Measurements from ENCODE around the gene TAPT1. TPM values are rescaled to one million over a fixed set of nuclear protein-coding genes. Genes with fewer than 3 reads are reported as not detected.

The TAPT1 gene
- total and polyA plus RNA-seq, 2 of the 13 experiments (the other 11 are each of a cell fraction or from before 2014, with no cell fraction given) = 24.5 to 25.3 TPM

DNA sequence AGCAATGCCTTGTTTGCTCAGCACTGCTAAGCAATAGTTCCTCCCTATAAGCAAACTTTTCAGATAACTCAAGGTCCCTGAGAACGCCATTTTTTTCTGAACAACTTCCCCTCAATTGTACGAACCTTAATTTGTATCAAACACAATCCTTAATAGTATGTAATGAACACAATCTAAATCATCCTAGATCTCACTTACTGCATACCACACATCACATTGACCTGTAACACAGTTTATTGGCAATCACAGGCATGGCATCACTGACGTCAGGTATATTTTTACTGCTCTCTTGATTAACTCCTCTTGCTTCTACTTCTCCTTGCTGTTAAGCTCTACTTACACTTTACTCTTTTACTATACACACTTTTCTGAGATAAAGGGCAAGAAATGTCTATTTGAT lies 67.0 kb downstream of the TAPT1 start:
- Histone ChIP-seq H3K4me3 (replicated peaks in 1 of 3; ENCODE audit: insufficient read depth in 1 of 3, low read depth in 2 of 3, low read length in 3 of 3) (no peak overlapping the region), H3K9me3 (ENCODE audit: low read length) (no peaks in the 10 kb centered on the region), H3K79me2 (ENCODE audit: insufficient read depth, low read length) (no peaks in the 10 kb centered on the region), H3K4me1 (ENCODE audit: insufficient read depth, low read length) (peaks cover 19% of the 10 kb centered on the region), H4K20me1 (ENCODE audit: insufficient read depth, low read length) (no peaks in the 10 kb centered on the region), H3K36me3 (replicated peaks in 1 of 2; ENCODE audit: control insufficient read depth in 1 of 2, insufficient read depth in 2 of 2, low read length in 2 of 2) (peaks cover 3 to 14% of the 10 kb centered on the region in 2 experiments; a peak in 1 of 5 replicates), H3K9ac (ENCODE audit: insufficient read depth, low read depth, low read length) (no peak overlapping the region), H3K4me2 (ENCODE audit: low read depth, low read length) (no peak overlapping the region), H2AFZ (ENCODE audit: low read length) (no peak overlapping the region), H3K27ac (ENCODE audit: extremely low read length, insufficient read depth, low read length) (no peak overlapping the region), H3K27me3 (ENCODE audit: control insufficient read depth in 1 of 2, insufficient read depth in 2 of 2, low read length in 2 of 2) (no peaks in the 10 kb centered on the region)
- intact Hi-C loops (cut with micrococcal nuclease; ENCODE audit: unreplicated experiment) (no loop called here), in situ Hi-C loops (cut with HindIII; ENCODE audit: extremely low pct_ligation_motif_present, low pct_unique_long_range_greater_than_20kb) (loop anchor here (5.0 kb wide), 1 partner anchor 67 kb away; no protein-coding TSS in a partner anchor)
- DNase-seq (ENCODE audit: low spot score) (no peak), ATAC-seq (no peak), FAIRE-seq (no peak)
- no peak for TF ChIP-seq STAG1 (CRISPR knock-in tag; IDR thresholded peaks at IDR 0.05)
- 92% methylated on average over 3 of the region's 3 CpGs for WGBS (ENCODE audit: low lambda C conversion rate)
- CTCF ChIA-PET (ENCODE audit: low intra/inter-chr PET ratio, low total read pairs) = no interaction called here
- no TSS peak for BruUV-seq (replicated peaks)
- POLR2A ChIA-PET = no interaction called here

DNA sequence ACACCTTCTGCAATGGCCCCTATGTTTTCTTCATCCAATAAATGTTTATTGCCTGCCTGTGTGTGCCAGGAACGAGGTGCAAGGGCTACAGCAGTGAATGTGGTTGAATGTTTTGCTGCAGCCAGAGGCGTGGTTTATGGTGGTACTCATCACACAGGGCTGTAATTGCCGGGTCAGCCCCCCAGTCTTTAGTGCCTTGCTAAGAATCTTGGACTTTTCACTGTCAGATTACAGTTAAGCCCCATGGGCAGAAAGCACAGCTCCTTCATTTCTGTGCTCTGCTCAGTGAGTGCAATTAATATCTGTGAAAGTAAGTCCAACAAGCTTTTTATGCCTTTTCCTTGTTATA lies 67.8 kb downstream of the TAPT1 start:
- 81% methylated on average over 3 of the region's 3 CpGs for WGBS (ENCODE audit: low lambda C conversion rate)

More for the DNA sequence above, 67.8 kb downstream of the TAPT1 start:
- H3K79me2 ChIP-seq (ENCODE audit: insufficient read depth, low read length) = no peaks in the 10 kb centered on the region
- H2AFZ ChIP-seq (ENCODE audit: low read length) = no peak overlapping the region
- no peaks in the 10 kb centered on the region for H3K9me3 ChIP-seq (ENCODE audit: low read length)
- ChIA-PET POLR2A (no interaction called here), CTCF (ENCODE audit: low intra/inter-chr PET ratio, low total read pairs) (no interaction called here)
- no peak overlapping the region for H3K4me2 ChIP-seq (ENCODE audit: low read depth, low read length)
- TF ChIP-seq POLR2G (IDR thresholded peaks at IDR 0.05; ENCODE audit: low read depth, low read length) = 0 out of 2 replicates have a peak, but pooled peaks have one; percentile 12
- TF ChIP-seq, protein P1, sequence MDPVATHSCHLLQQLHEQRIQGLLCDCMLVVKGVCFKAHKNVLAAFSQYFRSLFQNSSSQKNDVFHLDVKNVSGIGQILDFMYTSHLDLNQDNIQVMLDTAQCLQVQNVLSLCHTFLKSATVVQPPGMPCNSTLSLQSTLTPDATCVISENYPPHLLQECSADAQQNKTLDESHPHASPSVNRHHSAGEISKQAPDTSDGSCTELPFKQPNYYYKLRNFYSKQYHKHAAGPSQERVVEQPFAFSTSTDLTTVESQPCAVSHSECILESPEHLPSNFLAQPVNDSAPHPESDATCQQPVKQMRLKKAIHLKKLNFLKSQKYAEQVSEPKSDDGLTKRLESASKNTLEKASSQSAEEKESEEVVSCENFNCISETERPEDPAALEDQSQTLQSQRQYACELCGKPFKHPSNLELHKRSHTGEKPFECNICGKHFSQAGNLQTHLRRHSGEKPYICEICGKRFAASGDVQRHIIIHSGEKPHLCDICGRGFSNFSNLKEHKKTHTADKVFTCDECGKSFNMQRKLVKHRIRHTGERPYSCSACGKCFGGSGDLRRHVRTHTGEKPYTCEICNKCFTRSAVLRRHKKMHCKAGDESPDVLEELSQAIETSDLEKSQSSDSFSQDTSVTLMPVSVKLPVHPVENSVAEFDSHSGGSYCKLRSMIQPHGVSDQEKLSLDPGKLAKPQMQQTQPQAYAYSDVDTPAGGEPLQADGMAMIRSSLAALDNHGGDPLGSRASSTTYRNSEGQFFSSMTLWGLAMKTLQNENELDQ (CRISPR knock-in tag; IDR thresholded peaks at IDR 0.05; ENCODE audit: borderline replicate concordance) = no peak
- H4K20me1 ChIP-seq (ENCODE audit: insufficient read depth, low read length) = no peaks in the 10 kb centered on the region
- in situ Hi-C loops (cut with HindIII; ENCODE audit: extremely low pct_ligation_motif_present, low pct_unique_long_range_greater_than_20kb) (loop anchor here (5.0 kb wide), 1 partner anchor 66 kb away; no protein-coding TSS in a partner anchor), intact Hi-C loops (cut with micrococcal nuclease; ENCODE audit: unreplicated experiment) (loop anchor here (1.0 kb wide), 1 partner anchor 17 kb away; no protein-coding TSS in a partner anchor)
- DNase-seq (ENCODE audit: low spot score) (no peak), ATAC-seq (no peak), FAIRE-seq (no peak)
- no peak overlapping the region for H3K4me3 ChIP-seq (replicated peaks in 1 of 3; ENCODE audit: insufficient read depth in 1 of 3, low read depth in 2 of 3, low read length in 3 of 3)
- no peak overlapping the region for H3K27ac ChIP-seq (ENCODE audit: extremely low read length, insufficient read depth, low read length)
- H3K36me3 ChIP-seq (replicated peaks in 1 of 2; ENCODE audit: control insufficient read depth in 1 of 2, insufficient read depth in 2 of 2, low read length in 2 of 2) = peaks cover 3 to 11% of the 10 kb centered on the region in 2 experiments; a peak in 1 of 5 replicates
- no peak overlapping the region for H3K9ac ChIP-seq (ENCODE audit: insufficient read depth, low read depth, low read length)
- no TSS peak for BruUV-seq (replicated peaks)
- H3K4me1 ChIP-seq (ENCODE audit: insufficient read depth, low read length) = peaks cover 19% of the 10 kb centered on the region
- H3K27me3 ChIP-seq (ENCODE audit: control insufficient read depth in 1 of 2, insufficient read depth in 2 of 2, low read length in 2 of 2) = no peaks in the 10 kb centered on the region

Data from HepG2 (cell line).